ENCODE data around the gene HOXA7.

The HOXA7 gene

DNA sequence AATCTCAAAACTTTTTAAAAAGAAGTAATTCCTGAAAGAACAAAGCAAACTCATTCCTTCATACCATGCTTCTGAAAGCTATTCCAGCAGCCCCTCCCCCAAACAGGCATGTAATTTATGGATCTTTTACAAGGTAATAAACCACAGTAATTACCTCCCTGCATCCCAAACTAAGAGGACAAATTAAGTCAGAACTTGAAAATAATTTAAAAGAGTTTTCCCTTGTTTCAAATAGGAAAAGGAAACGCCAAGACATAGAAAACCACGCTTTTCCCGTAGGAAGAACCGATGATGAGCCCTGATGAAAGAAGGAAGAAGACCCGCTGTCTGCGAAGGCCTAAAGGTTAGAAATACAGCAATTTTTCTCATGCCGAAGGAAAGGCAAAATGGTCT, 34.8 kb downstream of the HOXA7 start:
- Histone ChIP-seq H3K27me3 (no peaks in the 10 kb centered on the region), H3K4me2 (no peak overlapping the region)

DNA sequence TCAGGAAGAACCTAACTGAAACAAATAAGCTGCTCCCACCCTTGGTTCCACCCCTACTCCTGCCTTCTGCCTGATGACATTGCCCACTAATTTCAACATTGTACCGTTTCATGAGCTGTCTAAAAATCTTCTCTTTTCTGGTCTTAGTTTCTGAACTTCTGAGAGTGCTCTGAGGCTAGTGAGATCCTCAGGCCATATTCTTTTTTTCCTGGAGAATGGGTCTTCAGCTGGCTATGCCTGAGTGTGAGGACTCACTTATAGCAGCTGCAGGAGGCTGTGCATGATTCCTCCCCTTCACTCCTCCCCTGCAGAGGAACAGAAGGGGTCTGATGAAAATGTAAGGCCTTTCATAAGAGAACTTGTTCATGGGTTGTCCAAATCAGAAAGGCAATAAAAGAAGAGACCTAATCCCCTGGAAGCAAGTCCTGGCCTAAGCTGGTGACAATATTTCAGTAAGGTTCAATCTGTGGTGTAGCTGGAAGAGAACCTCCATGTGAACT, 37.0 kb downstream of the HOXA7 start:
- Histone ChIP-seq H3K4me2 (no peak overlapping the region), H3K4me3 (no peak overlapping the region), H3K36me3 (no peaks in the 10 kb centered on the region), H3K27me3 (no peaks in the 10 kb centered on the region), H3K4me1 (no peaks in the 10 kb centered on the region), H3K27ac (no peak overlapping the region), H3K9ac (no peak overlapping the region), H3K9me3 (replicated peaks in 1 of 11) (peaks cover 0 to 16% (median 8%) of the 10 kb centered on the region in 11 experiments; a peak in 10 of 22 replicates), H4K20me1 (no peaks in the 10 kb centered on the region)
- no peak for TF ChIP-seq Cebpa-rat (IDR thresholded peaks at IDR 0.05)

More for the DNA sequence above, 34.8 kb downstream of the HOXA7 start:
- H4K20me1 ChIP-seq = no peaks in the 10 kb centered on the region
- H3K4me3 ChIP-seq = no peak overlapping the region
- H3K36me3 ChIP-seq = no peaks in the 10 kb centered on the region
- no peak overlapping the region for H3K9ac ChIP-seq
- no peak overlapping the region for H3K27ac ChIP-seq
- H3K9me3 ChIP-seq (replicated peaks in 1 of 11) = peaks cover 0 to 19% (median 10%) of the 10 kb centered on the region in 11 experiments; a peak in 10 of 22 replicates
- H3K4me1 ChIP-seq = no peaks in the 10 kb centered on the region
- no peak for TF ChIP-seq Cebpa-rat (IDR thresholded peaks at IDR 0.05)

DNA sequence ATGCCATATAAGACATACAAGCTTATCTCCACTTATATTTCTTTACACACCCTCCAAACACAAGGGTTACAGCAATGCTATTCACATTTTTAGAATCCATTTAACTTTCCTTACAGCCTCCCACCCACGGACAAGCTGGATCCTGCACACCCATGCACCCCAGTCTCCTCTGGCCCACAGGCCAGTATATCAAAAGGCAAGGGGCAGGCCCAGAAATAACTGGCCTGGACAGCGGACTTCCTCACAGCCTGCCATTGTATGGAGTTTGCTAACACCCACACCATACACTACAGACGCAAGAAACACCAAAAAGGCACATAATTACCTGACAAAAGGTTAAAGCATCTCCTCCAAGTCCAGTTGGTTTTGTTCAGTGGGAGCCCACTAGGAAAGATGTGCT, 37.9 kb downstream of the HOXA7 start:
- H3K27ac ChIP-seq = no peak overlapping the region
- H3K27me3 ChIP-seq = no peaks in the 10 kb centered on the region
- no peak overlapping the region for H3K4me3 ChIP-seq
- TF ChIP-seq Cebpa-rat (IDR thresholded peaks at IDR 0.05) = no peak
- H3K4me1 ChIP-seq = no peaks in the 10 kb centered on the region
- H3K36me3 ChIP-seq = no peaks in the 10 kb centered on the region
- peaks cover 0 to 8% (median 1%) of the 10 kb centered on the region in 11 experiments; a peak in 8 of 22 replicates for H3K9me3 ChIP-seq (replicated peaks in 1 of 11)
- H3K4me2 ChIP-seq = no peak overlapping the region
- no peaks in the 10 kb centered on the region for H4K20me1 ChIP-seq
- H3K9ac ChIP-seq = no peak overlapping the region

DNA sequence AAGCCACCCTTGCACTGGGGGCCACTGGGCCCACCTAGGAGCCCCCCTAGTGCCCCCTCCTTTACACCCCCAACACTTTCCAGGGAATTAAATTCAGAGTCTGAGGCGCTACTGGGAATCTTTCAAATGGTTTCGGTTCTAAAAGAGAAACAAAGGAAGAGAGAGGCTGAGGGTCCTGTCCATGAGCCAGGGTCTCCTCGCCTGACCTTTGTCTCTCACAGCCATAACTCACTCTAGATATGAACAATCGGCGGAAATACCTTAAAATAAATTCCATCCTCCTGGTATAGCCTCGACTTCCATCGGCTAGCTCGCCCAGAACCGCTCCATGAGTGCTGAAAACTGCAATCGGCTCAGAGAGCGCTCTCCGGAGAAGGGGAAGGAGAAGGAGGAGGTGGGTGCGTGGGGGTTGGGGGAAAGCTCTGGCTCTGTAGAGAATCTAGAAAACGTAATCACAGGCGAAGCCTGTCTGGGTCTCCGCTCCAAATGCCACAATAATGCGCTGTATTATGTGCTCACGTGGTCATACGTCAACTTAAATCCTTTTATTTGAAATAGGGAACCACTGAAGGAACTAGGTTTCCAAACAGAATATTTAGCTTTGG, 38.5 kb downstream of the HOXA7 start:
- no peak overlapping the region for H3K4me2 ChIP-seq
- H4K20me1 ChIP-seq = no peaks in the 10 kb centered on the region
- H3K9ac ChIP-seq = no peak overlapping the region
- H3K4me1 ChIP-seq = no peaks in the 10 kb centered on the region
- peaks cover 0 to 8% (median 0%) of the 10 kb centered on the region in 11 experiments; a peak in 5 of 22 replicates for H3K9me3 ChIP-seq (replicated peaks in 1 of 11)
- H3K27ac ChIP-seq = no peak overlapping the region
- H3K27me3 ChIP-seq = no peaks in the 10 kb centered on the region
- TF ChIP-seq Cebpa-rat (IDR thresholded peaks at IDR 0.05) = no peak
- H3K36me3 ChIP-seq = no peaks in the 10 kb centered on the region
- H3K4me3 ChIP-seq = no peak overlapping the region

DNA sequence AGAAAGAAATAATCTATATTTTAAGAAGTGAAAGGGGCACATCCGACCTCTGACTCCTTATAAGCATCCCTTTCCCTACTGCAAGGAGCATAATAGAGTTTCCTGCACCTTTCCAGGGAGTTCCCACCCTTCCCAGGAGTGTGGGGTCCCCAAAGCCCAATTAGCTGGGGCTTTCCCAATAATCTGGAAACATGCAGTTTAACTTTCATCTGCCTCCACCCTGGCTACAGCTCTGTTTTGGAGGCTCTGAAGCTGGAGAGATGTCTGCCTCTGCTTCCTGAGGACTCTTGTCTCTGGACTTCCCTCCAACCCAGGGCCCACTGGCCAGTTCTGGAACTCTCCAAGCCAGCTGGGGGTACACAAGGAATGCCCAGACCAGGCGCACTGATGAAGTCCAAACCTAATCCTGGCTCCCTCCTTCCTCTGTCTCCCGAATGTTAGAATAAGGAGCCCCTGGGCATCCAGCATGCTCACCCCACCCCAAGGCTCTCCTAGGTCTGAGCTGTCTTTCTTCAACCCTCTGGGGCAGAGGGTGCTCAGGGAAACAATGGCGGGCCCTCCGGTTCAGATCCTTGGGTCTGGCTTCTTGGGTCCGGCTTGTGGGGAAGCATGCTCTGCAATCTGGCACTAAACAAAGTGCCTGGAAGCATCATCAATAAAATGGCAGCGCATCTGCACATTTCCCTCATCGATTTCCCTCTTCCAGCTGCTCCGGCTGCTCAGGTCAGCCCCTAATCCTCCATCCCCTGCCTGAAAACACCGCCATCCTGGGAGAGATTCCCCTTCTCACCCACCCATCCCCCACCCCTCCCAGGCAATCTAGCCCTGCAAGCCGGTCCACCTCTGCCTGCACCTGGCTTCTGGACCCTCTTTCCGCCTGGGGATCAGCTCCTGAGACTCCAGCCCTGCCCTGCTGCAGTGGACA, 39.3 kb downstream of the HOXA7 start:
- H3K36me3 ChIP-seq = no peaks in the 10 kb centered on the region
- no peak overlapping the region for H3K9ac ChIP-seq
- no peak overlapping the region for H3K27ac ChIP-seq
- H3K4me2 ChIP-seq = no peak overlapping the region
- no peak overlapping the region for H3K4me3 ChIP-seq
- H3K27me3 ChIP-seq = no peaks in the 10 kb centered on the region
- no peaks in the 10 kb centered on the region for H3K4me1 ChIP-seq
- no peak for TF ChIP-seq Cebpa-rat (IDR thresholded peaks at IDR 0.05)
- H3K9me3 ChIP-seq (replicated peaks in 1 of 11) = peaks cover 0 to 6% (median 0%) of the 10 kb centered on the region in 11 experiments; a peak in 3 of 22 replicates
- no peaks in the 10 kb centered on the region for H4K20me1 ChIP-seq

DNA sequence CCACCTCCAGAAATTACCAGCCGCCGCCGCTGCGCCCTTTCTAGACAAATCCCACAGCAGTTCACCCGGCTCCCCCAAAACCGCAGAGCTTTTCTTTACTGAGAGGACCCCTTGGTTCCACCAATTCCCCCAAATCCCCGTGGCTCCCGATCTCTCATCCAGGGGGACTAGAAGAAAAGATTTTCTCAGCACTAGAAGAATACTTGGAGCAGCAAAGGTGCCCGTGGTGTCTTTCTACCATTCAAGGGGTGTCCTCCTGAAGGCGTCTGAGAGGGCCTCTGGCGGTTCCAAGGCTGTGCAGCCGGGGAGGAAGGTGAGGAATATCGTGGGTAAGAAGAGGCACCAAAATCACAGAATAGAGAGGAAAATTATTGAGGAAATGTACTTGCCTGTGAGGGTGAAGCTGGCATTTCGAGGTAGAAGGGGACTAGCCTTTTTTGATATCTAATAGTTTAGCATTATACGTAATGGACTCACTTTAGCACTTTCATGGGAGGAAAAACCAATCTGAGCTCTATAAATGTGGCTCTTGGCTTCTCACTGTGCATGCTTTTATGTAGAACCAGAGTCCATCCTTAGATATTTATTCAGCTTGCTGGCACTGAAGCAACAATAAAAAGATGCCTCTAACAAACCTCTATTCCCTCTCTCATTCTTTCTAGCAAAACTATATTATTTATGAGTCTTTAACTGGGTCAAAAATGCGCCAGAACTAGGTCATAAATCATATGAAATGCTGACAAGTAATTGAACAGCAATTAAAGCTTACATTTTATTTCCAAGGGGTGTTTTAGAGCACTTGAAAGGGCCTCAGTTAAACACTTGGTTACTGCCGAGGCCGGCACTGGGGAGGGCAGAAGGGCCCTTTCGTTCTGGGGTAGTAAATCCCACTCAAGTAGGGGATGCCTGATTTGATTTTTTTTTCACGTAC, 40.2 kb downstream of the HOXA7 start:
- no peak for TF ChIP-seq Cebpa-rat (IDR thresholded peaks at IDR 0.05)
- Histone ChIP-seq H3K9me3 (replicated peaks in 1 of 11) (peaks cover 0 to 6% (median 0%) of the 10 kb centered on the region in 11 experiments; a peak in 3 of 22 replicates), H3K9ac (no peak overlapping the region), H3K4me3 (no peak overlapping the region), H3K4me2 (no peak overlapping the region), H3K36me3 (no peaks in the 10 kb centered on the region), H3K27me3 (no peaks in the 10 kb centered on the region), H4K20me1 (no peaks in the 10 kb centered on the region), H3K4me1 (no peaks in the 10 kb centered on the region), H3K27ac (no peak overlapping the region)

DNA sequence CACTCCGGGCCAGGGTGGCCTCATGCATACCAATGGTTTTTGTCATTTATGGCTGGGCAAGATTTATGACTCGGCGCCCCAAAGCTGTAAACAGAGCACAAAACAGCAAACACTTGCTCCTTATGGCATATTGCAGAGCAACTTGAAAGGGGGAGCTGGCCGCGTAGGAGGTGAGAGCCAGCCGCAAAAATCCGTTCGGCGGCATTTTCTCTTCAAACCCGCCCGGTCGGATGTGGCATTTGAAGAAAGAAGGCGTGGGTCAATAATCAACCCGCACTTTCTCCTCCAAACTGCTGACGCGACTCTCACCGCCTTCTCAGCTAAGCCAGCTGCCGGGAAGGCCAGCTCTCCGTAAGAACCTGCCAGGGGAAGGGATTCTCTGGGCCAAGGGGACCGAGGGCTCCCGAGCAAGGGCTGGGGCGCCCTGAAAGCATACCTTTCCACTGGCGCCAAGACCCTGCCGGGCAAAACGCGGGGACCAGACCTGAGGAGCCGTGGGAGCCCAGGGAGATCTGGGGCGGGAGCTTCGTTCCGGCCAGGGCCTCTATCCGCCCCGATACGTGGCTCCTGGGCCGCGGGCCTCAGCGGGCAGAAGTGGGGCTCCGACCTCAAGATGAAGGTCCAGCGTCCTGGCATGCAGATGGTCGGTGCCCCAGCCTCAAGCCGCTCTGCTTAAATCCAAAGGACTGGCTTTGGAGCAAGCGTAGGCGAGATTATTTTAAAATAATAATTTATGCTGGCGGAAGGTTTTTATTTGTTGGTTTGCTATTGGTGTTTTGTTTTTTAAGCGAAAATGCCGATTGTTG, 41.1 kb downstream of the HOXA7 start:
- H3K4me3 ChIP-seq = no peak overlapping the region
- H3K9me3 ChIP-seq (replicated peaks in 1 of 11) = peaks cover 2 to 14% (median 5%) of the 10 kb centered on the region in 11 experiments; a peak in 17 of 22 replicates
- H3K4me2 ChIP-seq = no peak overlapping the region
- no peaks in the 10 kb centered on the region for H4K20me1 ChIP-seq
- H3K27ac ChIP-seq = no peak overlapping the region
- TF ChIP-seq Cebpa-rat (IDR thresholded peaks at IDR 0.05) = no peak
- H3K9ac ChIP-seq = no peak overlapping the region
- H3K36me3 ChIP-seq = no peaks in the 10 kb centered on the region
- H3K27me3 ChIP-seq = no peaks in the 10 kb centered on the region
- H3K4me1 ChIP-seq = no peaks in the 10 kb centered on the region

DNA sequence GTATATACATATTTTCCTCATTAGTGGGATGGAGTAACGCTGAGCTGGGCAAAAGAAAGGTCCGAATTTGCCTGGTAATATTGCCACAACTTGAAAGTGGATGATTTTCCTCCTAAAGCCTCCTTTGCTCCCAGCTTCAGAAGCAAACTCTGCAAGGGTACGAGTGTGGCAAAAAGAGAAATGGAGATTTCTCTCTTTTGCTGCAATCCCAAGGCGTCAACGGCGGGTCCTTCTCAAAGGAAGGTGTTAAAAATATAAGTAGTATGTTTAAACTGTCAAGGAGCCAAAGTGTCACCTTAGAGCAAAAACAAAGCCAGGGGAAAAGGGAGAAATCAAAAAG, 41.6 kb downstream of the HOXA7 start:
- Histone ChIP-seq H3K9ac (no peak overlapping the region), H3K27ac (no peak overlapping the region), H3K36me3 (no peaks in the 10 kb centered on the region), H3K27me3 (no peaks in the 10 kb centered on the region), H3K4me2 (no peak overlapping the region), H3K4me1 (no peaks in the 10 kb centered on the region), H3K4me3 (no peak overlapping the region), H3K9me3 (replicated peaks in 1 of 11) (peaks cover 5 to 20% (median 9%) of the 10 kb centered on the region in 11 experiments; a peak in 17 of 22 replicates), H4K20me1 (no peaks in the 10 kb centered on the region)
- TF ChIP-seq Cebpa-rat (IDR thresholded peaks at IDR 0.05) = no peak
